ENCODE measurements around the gene BMPR2. TPM values are rescaled to one million over a fixed set of nuclear protein-coding genes. Genes with fewer than 3 reads are reported as not detected.
"Not testable (repeated sequence)": the region's sequence is repeated elsewhere in the genome, so short reads cannot be mapped to it uniquely, and the experiment has no call there.

Gene BMPR2
- total RNA-seq, 1 donor from 2014 or later: 11.3 TPM

DNA sequence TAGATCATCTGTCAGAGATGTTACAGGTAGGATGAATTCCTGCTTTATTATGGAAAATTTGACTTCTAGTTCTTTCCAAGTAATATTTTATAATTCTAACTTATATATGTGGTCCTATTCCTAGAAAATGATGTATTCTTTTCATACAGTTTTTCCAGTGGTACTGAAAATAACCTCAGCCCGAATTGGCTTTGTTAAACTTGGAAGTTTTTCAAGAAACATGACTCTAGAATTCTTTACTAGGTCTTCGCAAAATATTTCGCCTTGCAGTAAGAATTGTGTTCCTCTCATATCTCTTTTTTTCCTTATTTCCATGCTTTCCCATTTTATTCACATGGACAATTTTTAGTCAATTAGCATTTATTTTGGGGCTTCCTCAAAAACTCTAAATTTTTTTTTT, 60.5 kb downstream of the BMPR2 start:
- H3K27me3 Mint-ChIP-seq (ENCODE audit: low read depth): no peaks in the 10 kb centered on the region
- intact Hi-C loops (cut with micrococcal nuclease): no loop called here
- no peak overlapping the region for H3K4me3 Mint-ChIP-seq (ENCODE audit: low read depth)
- no peaks in the 10 kb centered on the region for H3K36me3 Mint-ChIP-seq (ENCODE audit: low read depth)
- no peak overlapping the region for H3K27ac Mint-ChIP-seq
- no peaks in the 10 kb centered on the region for H3K4me1 Mint-ChIP-seq (ENCODE audit: low read depth)
- no peak for DNase-seq (ENCODE audit: low spot score)
- no peaks in the 10 kb centered on the region for H3K9me3 Mint-ChIP-seq

- not testable (repeated sequence) for H3K4me3 Mint-ChIP-seq (ENCODE audit: low read depth); H3K4me1 Mint-ChIP-seq (ENCODE audit: low read depth); H3K27me3 Mint-ChIP-seq (ENCODE audit: low read depth)
Measured at GRCh38 chr2:202440117-202440516, 64.0 kb downstream of the BMPR2 start.

DNA sequence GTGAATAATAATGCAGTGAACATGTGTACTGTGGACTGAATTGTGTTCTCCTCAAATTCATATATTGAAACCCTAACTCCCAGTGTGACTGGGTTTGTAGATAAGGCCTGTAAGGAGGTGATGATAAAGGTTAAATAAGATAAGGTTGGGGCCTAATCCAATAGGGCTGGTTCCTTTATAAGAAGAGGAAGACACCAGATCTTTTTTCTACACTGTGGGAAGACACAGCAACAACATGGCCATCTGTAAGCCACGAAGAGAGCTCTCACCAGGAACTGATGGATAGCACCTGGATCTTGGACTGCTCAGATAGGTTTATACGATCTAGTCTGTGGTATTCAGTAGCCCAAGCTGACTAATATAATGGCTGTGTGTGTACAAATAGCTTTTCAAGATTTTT, 66.8 kb downstream of the BMPR2 start:
- Mint-ChIP-seq H3K9me3 (no peaks in the 10 kb centered on the region), H3K4me1 (ENCODE audit: low read depth) (peaks cover 7% of the 10 kb centered on the region), H3K36me3 (ENCODE audit: low read depth) (no peaks in the 10 kb centered on the region), H3K27ac (no peak overlapping the region), H3K27me3 (ENCODE audit: low read depth) (no peaks in the 10 kb centered on the region), H3K4me3 (ENCODE audit: low read depth) (no peak overlapping the region)
- intact Hi-C loops (cut with micrococcal nuclease): no loop called here
- no peak for DNase-seq (ENCODE audit: low spot score)

More at GRCh38 chr2:202440117-202440516, 64.0 kb downstream of the BMPR2 start:
- H3K9me3 Mint-ChIP-seq; intact Hi-C loops (cut with micrococcal nuclease); DNase-seq (ENCODE audit: low spot score); H3K36me3 Mint-ChIP-seq (ENCODE audit: low read depth); H3K27ac Mint-ChIP-seq: not testable (repeated sequence)

DNA sequence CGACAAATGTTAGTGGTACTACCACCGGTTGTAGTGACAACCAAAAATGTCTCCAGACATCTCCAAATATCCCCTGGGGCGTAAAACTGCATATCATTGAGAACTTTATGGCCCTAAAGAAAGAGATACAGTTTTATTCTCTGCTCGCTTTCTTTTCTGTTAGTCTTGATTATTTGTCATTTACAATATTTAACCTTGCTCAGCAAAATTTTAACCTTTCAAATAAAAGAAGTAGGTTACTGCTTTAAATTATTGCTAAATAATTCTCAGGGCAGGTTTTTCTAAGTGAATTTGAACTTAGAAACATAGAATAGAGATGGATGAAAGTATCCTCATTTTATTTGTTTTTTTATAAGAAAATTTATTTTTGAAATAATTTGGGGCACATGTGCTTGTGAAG, 67.9 kb downstream of the BMPR2 start:
- no peaks in the 10 kb centered on the region for H3K27me3 Mint-ChIP-seq (ENCODE audit: low read depth)
- H3K9me3 Mint-ChIP-seq: no peaks in the 10 kb centered on the region
- H3K36me3 Mint-ChIP-seq (ENCODE audit: low read depth): no peaks in the 10 kb centered on the region
- no peak for DNase-seq (ENCODE audit: low spot score)
- no peak overlapping the region for H3K27ac Mint-ChIP-seq
- intact Hi-C loops (cut with micrococcal nuclease): no loop called here
- H3K4me3 Mint-ChIP-seq (ENCODE audit: low read depth): no peak overlapping the region
- peaks cover 7% of the 10 kb centered on the region for H3K4me1 Mint-ChIP-seq (ENCODE audit: low read depth)

DNA sequence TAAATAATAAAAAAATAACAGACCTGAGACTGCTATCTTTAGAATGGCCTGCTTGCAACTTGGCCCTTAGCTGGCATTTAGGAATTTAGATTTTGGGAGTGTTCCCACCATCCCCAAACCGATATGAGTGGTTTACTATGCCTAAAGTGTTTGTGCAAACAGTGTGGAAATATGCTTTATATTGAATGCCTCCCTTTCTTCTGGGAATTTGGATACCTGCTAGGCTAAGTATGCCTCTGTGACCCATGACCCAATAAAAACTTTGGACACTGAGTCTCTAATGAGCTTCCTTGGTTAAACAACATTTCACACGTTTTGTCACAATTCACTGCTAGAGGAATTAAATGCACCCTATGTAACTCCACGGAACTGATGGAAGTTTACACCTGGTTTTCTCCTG, 73.2 kb downstream of the BMPR2 start:
- intact Hi-C loops (cut with micrococcal nuclease): no loop called here
- H3K36me3 Mint-ChIP-seq (ENCODE audit: low read depth): no peaks in the 10 kb centered on the region
- no peaks in the 10 kb centered on the region for H3K4me1 Mint-ChIP-seq (ENCODE audit: low read depth)
- no peak overlapping the region for H3K27ac Mint-ChIP-seq
- DNase-seq (ENCODE audit: low spot score): no peak
- H3K27me3 Mint-ChIP-seq (ENCODE audit: low read depth): no peaks in the 10 kb centered on the region
- H3K9me3 Mint-ChIP-seq: no peaks in the 10 kb centered on the region
- no peak overlapping the region for H3K4me3 Mint-ChIP-seq (ENCODE audit: low read depth)

- no peak for DNase-seq (ENCODE audit: low spot score)
- intact Hi-C loops (cut with micrococcal nuclease): no loop called here
- no peak overlapping the region for H3K4me3 Mint-ChIP-seq (ENCODE audit: low read depth)
- H3K36me3 Mint-ChIP-seq (ENCODE audit: low read depth): no peaks in the 10 kb centered on the region
- H3K9me3 Mint-ChIP-seq: no peaks in the 10 kb centered on the region
- H3K4me1 Mint-ChIP-seq (ENCODE audit: low read depth): no peaks in the 10 kb centered on the region
- no peak overlapping the region for H3K27ac Mint-ChIP-seq
- no peaks in the 10 kb centered on the region for H3K27me3 Mint-ChIP-seq (ENCODE audit: low read depth)
Measured at GRCh38 chr2:202450785-202451184, 74.7 kb downstream of the BMPR2 start.

DNA sequence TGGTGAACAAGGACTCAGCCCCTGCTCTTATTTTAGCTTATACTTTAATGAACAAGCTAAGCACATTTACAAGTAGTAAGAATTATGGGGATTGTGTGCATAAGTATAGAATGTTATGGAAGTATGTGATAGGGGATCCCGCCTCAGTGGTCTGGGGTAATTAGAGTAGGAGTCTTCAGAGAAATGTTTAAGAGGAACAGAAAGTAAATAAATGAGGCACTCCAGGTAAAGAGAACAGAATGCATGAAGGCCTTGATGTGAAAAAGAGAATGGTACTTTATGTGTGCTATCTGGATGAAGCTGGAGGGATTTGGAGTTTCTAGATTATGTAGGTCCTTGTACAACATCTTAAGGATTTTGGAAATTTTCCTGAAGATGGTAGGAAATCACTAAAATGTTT, 76.6 kb downstream of the BMPR2 start:
- H3K27ac Mint-ChIP-seq: no peak overlapping the region
- no peaks in the 10 kb centered on the region for H3K4me1 Mint-ChIP-seq (ENCODE audit: low read depth)
- H3K4me3 Mint-ChIP-seq (ENCODE audit: low read depth): no peak overlapping the region
- H3K27me3 Mint-ChIP-seq (ENCODE audit: low read depth): no peaks in the 10 kb centered on the region
- intact Hi-C loops (cut with micrococcal nuclease): no loop called here
- H3K9me3 Mint-ChIP-seq: no peaks in the 10 kb centered on the region
- no peaks in the 10 kb centered on the region for H3K36me3 Mint-ChIP-seq (ENCODE audit: low read depth)
- no peak for DNase-seq (ENCODE audit: low spot score)

GRCh38 chr2:202454536-202454935, 78.4 kb downstream of the BMPR2 start:
- Mint-ChIP-seq H3K9me3 (no peaks in the 10 kb centered on the region), H3K27ac (no peak overlapping the region), H3K4me1 (ENCODE audit: low read depth) (no peaks in the 10 kb centered on the region), H3K4me3 (ENCODE audit: low read depth) (no peak overlapping the region), H3K36me3 (ENCODE audit: low read depth) (no peaks in the 10 kb centered on the region), H3K27me3 (ENCODE audit: low read depth) (no peaks in the 10 kb centered on the region)
- no peak for DNase-seq (ENCODE audit: low spot score)
- intact Hi-C loops (cut with micrococcal nuclease): no loop called here

DNA sequence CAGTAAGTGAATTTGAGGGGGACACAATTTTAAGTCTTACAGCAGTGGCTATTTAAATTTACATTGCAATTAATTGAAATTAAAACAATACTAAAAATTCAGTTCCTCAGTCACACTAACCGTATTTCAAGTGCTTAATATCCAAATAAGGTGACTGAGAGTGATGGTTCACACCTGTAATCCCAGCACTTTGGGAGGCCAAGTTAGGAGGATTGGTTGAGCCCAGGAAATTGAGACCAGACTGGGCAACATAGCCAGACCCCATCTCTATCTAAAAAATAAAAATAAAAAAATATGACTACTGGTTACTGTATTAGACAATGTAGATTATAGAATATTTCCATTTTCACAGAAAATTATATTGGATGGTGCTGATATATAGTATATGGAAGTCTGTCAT, 79.0 kb downstream of the BMPR2 start:
- no peaks in the 10 kb centered on the region for H3K36me3 Mint-ChIP-seq (ENCODE audit: low read depth)
- H3K4me1 Mint-ChIP-seq (ENCODE audit: low read depth): no peaks in the 10 kb centered on the region
- intact Hi-C loops (cut with micrococcal nuclease): no loop called here
- no peak overlapping the region for H3K27ac Mint-ChIP-seq
- no peaks in the 10 kb centered on the region for H3K27me3 Mint-ChIP-seq (ENCODE audit: low read depth)
- DNase-seq (ENCODE audit: low spot score): no peak
- no peaks in the 10 kb centered on the region for H3K9me3 Mint-ChIP-seq
- no peak overlapping the region for H3K4me3 Mint-ChIP-seq (ENCODE audit: low read depth)

DNA sequence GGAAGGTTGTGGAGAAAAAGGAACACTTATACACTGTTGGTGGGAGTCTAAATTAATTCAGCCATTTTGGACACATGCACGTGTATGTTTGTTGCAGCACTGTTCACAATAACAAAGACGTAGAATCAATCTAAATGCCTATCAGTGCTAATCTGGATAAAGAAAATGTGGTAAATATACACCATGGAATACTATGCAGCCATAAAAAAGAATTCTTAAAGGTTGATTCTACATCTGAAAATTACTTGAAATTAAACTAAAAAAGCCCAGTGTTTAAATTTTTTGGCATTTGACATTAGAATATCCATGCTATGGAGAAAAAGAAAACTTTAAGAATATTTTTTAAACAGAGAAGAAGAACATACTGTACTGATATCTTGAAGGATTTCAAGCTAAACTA, 84.0 kb downstream of the BMPR2 start:
- H3K27me3 Mint-ChIP-seq (ENCODE audit: low read depth): no peaks in the 10 kb centered on the region
- no peak overlapping the region for H3K27ac Mint-ChIP-seq
- H3K9me3 Mint-ChIP-seq: no peaks in the 10 kb centered on the region
- no peak overlapping the region for H3K4me3 Mint-ChIP-seq (ENCODE audit: low read depth)
- H3K4me1 Mint-ChIP-seq (ENCODE audit: low read depth): no peaks in the 10 kb centered on the region
- DNase-seq (ENCODE audit: low spot score): no peak
- H3K36me3 Mint-ChIP-seq (ENCODE audit: low read depth): no peaks in the 10 kb centered on the region
- intact Hi-C loops (cut with micrococcal nuclease): no loop called here

- H3K4me1 Mint-ChIP-seq (ENCODE audit: low read depth): peaks cover 5% of the 10 kb centered on the region
- intact Hi-C loops (cut with micrococcal nuclease): no loop called here
Measured at GRCh38 chr2:202479090-202479489, 103.0 kb downstream of the BMPR2 start.

GRCh38 chr2:202479610-202480009, 103.5 kb downstream of the BMPR2 start:
- peaks cover 5% of the 10 kb centered on the region for H3K4me1 Mint-ChIP-seq (ENCODE audit: low read depth)
- no peak for DNase-seq (ENCODE audit: low spot score)
- H3K27ac Mint-ChIP-seq: no peak overlapping the region
- intact Hi-C loops (cut with micrococcal nuclease): no loop called here
- H3K4me3 Mint-ChIP-seq (ENCODE audit: low read depth): no peak overlapping the region
- H3K36me3 Mint-ChIP-seq (ENCODE audit: low read depth): no peaks in the 10 kb centered on the region
- no peaks in the 10 kb centered on the region for H3K9me3 Mint-ChIP-seq
- no peaks in the 10 kb centered on the region for H3K27me3 Mint-ChIP-seq (ENCODE audit: low read depth)

More at GRCh38 chr2:202479090-202479489, 103.0 kb downstream of the BMPR2 start:
- H3K27me3 Mint-ChIP-seq (ENCODE audit: low read depth): no peaks in the 10 kb centered on the region
- H3K27ac Mint-ChIP-seq: no peak overlapping the region
- no peaks in the 10 kb centered on the region for H3K36me3 Mint-ChIP-seq (ENCODE audit: low read depth)
- H3K4me3 Mint-ChIP-seq (ENCODE audit: low read depth): no peak overlapping the region
- no peaks in the 10 kb centered on the region for H3K9me3 Mint-ChIP-seq
- no peak for DNase-seq (ENCODE audit: low spot score)

- no peak for DNase-seq (ENCODE audit: low spot score)
- Mint-ChIP-seq H3K27ac (no peak overlapping the region), H3K4me3 (ENCODE audit: low read depth) (no peak overlapping the region), H3K9me3 (no peaks in the 10 kb centered on the region), H3K36me3 (ENCODE audit: low read depth) (no peaks in the 10 kb centered on the region), H3K4me1 (ENCODE audit: low read depth) (no peaks in the 10 kb centered on the region), H3K27me3 (ENCODE audit: low read depth) (no peaks in the 10 kb centered on the region)
- intact Hi-C loops (cut with micrococcal nuclease): no loop called here
Measured at GRCh38 chr2:202486351-202486750, 110.2 kb downstream of the BMPR2 start.

DNA sequence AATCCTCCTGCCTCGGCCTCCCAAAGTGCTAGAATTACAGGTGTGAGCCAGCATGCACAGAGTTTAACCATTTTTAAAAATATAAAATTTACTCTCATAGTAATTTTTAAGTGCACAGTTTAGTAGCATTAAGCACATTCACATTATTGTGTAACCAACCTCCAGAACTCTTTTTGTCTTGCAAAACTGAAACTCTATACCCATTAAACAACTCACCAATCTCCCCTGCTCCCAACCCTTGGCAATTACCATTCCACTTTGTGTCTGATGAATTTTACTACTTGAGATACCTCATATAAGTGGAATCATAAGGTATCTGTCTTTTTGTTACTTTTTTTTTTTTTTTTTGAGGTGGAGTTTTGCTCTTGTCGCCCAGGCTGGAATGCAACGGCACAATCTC, 112.5 kb downstream of the BMPR2 start:
- Mint-ChIP-seq H3K4me3 (ENCODE audit: low read depth) (no peak overlapping the region), H3K36me3 (ENCODE audit: low read depth) (no peaks in the 10 kb centered on the region), H3K9me3 (no peaks in the 10 kb centered on the region), H3K27ac (no peak overlapping the region), H3K4me1 (ENCODE audit: low read depth) (no peaks in the 10 kb centered on the region), H3K27me3 (ENCODE audit: low read depth) (no peaks in the 10 kb centered on the region)
- no peak for DNase-seq (ENCODE audit: low spot score)
- intact Hi-C loops (cut with micrococcal nuclease): no loop called here
